ENCODE data around the gene PLK2.

The PLK2 gene

DNA sequence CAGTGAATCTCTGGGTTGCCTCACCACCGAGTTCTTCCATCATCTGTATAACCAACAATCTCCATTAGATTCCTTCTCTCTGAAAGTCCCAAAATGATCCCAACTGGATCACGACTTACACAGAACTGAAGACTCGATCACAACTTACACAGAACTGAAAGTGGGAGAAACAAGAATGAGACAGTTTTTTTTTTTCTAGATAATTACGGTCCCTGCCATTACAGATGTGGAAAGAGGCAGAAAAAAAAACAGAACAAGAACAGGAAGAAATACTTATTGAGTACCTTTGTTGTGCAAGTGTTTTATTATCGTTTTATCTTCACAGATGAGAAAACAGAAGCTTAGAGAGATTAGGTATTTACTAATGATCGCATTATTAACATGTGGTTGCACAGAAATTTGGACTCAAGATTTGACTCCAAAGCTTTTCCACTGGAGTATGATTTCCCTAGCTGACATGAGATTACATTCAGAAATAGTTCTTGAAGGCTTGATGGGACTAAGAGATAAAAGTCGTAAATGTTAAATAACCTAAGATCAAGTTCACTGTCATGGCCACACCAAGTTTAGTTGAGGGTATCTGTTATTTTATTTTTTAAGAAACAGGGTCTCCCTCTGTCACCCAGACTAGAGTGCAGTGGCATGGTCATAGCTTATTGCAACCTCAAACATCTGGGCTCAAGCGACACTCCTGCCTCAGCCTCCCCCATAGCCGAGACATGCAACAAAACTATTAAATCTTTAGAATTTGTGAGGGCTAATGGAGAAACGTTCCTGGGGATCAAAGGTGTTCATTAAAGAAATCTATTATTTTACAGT lies 8.9 kb downstream of the PLK2 start:
- DNase-seq = no peak

DNA sequence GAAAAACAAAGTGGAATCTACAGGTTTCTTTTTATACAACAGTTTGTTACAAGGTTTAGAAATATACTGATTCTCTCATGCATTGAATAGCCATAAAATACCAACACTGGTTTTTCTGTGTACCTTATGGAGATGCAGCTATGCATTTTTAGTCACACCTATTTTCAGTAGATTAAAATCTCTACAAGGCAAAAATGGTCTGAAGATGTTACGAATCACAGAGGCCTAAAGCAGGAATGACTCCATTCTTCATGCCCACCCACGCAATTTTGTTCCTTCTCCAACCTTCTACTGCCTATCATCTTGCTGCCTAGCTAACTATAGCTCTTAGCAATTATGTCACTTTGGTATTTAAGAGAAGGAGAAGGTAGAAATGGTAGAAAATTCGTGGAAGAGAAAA lies 9.9 kb downstream of the PLK2 start:
- no peak for DNase-seq

DNA sequence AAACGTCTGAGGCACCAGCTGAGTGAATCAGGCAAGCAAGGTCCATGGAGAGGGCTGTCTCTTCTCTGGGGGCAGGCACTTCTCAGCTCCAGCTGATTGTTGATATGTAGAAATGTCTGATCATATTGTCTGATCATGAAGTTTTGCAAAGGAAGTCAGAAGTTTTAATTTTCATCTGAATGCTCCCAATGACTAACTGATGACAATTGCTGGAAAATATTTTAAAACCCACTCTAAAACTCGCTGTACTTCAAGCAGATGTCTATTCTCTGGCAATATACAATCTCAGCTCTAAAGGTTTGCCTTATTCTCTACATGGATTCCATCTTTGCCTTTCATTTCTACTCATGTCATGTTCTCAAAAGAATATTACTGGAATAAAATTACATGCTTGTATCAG lies 12.7 kb downstream of the PLK2 start:
- DNase-seq = no peak

DNA sequence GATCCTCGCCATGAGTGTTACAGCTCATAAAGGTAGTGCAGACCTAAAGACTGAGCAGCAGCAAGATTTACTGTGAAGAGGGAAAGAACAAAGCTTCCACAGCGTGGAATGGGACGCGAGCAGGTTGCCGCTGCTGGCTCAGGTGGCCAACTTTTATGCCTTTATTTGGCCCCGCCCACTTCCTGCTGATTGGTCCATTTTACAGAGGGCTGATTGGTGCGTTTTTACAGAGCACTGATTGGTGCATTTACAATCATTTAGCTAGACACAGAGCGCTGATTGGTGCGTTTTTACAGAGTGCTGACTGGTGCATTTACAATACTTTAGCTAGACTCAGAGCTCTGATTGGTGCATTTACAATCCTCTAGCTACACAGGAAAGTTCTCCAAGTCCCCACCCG lies 13.9 kb downstream of the PLK2 start:
- no peak for DNase-seq

DNA sequence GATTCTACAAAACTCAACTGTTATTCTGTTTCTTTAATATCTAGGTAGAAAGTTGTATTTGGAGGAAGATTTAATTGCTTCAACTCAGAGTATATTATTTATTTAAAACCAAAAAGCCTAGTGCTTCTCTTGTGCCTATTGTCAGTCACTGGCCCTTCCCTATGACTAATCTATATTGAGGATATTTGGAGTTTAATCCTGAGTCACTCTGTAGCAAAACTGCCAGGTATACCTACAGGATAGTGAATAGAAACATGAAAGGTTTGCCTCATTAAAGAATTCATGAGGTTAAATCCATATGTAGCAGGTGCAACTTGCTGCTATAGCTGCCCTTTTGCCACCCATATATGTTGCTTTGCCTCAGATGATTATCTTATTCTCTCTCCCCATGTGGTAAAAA lies 15.1 kb downstream of the PLK2 start:
- no peak for DNase-seq

DNA sequence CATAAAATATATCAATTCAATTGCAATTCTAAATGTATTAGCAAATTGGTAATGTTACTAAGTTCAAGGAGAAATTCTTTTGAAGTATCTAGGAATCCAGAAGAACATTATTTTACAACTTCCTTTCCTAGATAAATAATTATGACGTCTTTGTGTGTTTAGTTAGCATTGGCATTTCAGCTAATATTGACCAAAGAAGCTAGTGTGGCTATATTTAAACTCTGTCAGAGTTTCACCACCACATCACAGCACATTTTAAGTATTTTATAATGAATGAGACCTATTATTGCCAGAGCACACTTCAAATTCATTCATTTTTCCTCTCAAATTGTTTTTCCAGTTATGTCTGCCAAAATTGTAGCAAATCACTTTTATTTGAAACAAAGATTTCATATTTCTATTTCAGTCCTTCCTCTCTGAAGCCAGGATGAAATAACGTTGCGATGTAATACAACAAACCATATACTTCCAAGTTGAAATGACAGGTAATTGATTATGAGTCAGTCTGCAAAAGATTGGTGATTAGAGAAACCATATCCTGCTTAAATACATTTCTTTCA lies 18.9 kb downstream of the PLK2 start:
- DNase-seq = no peak

DNA sequence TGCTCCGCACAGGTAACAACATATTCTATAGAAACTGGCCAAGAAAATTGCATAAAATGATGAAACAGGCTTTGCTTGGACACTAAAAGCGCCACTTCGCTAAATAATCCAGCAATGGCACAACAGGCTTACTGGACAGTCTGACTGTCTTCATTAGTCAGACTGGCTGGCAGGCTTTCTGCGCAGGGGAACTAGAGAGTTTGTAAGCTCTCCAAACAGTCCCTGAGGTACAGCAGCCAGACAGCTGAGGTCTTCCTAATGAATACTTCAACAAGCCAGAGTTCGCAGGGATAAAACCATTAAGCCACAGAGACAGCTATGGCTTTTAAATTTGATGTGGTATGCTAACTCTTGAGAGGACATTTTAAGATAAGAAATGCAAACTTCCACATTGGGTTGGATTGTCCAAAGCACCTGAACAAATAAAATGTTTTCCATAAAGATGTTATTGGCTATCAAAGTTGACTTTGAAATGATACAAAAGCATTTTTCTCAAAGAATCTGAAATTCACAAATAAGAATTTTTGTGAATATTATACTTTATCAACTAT lies 20.7 kb downstream of the PLK2 start:
- DNase-seq = no peak

DNA sequence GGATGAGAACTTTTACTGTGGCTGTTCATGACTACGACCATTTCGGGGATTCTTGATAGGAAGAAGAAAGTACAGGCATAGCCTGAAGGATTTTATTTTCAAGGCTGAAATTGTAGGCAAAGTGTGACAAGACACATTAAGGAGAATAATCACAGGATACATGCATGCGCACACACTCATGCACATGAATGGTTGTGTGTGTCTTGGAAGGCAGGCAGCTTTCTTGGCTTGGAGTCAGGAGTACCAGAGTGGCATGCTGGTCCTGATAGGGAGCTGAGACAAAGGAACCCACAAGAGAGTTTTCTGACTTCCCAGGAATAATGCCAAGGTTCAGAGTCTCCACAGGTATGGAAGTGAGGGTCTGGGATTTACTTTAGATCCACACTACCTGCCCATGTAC lies 22.2 kb downstream of the PLK2 start:
- DNase-seq = no peak

DNA sequence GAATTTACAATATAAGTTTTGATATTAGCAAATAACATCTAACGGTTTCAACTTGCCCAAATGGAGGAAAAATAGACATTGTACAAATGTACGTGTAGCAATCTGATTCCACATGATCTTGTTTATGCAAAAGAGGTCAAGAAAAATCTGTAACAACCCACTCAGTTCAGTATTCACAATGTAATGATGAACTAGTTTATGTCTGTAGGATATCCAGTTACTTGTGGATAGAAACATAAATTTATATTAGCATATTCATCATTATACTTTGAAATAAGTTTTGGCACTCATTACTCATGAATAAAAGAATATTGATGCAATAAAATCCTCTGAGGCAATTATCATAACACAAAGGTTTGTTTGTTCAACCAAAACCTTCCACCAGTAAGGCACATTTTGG lies 28.1 kb downstream of the PLK2 start:
- no peak for DNase-seq

DNA sequence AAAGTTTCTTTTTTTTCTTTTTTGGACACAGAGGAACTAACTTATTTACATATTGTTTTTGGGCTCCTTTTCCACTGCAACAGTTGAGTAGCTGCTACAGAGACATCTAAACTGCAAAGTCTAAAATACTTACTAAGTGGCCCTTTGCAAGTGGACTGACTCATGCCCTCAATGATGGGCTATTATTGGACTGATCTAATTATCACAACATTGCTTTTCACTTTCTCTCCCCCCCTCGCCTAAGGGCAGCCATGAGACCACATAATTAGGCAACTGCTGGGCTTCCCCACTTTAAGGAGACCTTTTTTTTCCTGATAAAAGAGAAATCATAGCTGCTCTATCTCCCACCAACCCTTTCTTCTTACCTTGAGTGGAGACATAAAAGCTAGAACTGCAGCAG lies 47.0 kb downstream of the PLK2 start:
- DNase-seq = no peak

DNA sequence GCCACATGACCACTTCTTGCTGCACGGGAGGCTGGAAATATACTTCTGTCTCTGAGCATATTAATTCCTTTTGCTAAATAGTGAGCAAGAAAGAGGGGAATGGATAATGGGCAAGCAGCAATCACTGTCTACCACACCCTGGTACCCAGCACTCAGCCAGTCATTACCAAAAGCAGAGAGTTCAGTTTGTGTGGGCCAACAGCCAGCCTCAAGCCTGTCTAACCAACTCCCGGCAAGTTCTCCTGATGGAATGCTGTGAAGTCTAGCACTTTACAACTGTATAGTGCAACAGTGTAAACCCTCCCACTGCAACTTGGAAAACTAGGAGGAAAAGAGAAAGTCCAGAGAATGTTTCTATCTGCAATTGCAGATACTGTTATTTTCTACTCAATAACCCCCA lies 47.8 kb downstream of the PLK2 start:
- no peak for DNase-seq

DNA sequence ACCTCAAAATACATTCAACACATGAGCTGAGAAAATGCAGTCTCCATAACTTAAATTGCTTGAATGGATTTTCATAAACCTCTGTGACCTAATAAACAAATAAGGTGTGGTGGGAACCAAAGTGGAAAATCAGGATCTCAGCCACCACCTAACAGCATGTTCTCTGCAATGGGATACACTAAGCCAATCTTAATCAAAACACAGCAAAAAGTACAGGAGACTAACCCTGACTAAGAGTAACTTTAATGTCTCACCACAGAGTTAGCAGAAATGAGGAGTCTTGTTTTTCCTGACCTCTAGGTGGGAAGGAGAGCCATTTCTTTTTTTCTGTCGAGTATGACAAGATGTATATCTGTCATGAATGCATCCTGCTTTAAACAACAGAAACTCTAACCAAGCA lies 48.5 kb downstream of the PLK2 start:
- DNase-seq = no peak

DNA sequence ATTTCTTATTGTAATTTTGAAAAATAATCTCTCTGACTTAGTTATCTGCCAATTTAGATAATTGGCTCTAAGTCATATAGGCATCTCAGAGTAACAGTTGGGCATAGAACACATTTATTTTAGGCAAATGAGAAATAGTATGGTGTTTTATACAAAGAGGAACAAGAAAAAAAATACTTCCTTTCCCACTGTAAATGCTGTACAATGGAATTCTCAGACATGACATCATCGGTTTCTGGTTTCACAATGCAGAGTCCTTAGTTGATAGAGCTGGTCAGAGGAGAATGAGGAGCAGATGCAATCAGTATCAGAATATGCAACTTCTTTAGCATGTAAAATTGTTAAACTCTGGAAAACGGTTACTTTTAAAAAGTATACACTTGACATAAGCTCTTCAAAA lies 49.4 kb downstream of the PLK2 start:
- no peak for DNase-seq

DNA sequence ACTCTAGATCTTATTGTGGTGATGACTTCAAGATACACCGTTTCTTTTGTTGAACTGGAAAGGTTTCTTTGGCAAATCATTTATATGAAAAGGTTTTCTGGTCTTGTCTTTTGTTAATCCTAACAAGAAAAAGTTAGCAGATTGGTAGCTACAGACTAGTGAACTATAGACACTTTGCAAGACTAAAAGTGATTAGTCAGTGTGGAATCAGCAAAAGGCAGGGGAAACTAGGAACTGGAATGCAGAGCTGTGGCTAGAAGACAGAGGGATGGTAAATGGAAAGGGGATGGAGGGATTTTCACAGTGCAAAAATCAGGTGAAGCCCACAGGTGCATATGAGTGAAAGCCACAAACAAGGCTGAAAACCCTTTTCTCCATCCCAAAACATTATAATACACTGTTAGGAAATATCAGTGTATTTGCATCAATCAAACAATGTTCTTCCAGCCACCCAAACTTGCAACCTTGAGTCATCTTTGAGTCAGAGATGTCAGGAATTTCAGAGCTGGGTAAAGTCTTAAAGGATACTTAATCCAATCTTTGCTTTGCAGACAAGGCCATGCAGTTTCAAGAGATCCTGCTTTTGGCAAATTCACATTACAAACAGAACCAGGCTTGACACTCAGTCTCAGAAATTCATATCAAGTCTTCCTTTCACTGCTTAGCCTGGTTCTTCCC lies 52.7 kb downstream of the PLK2 start:
- no peak for DNase-seq

DNA sequence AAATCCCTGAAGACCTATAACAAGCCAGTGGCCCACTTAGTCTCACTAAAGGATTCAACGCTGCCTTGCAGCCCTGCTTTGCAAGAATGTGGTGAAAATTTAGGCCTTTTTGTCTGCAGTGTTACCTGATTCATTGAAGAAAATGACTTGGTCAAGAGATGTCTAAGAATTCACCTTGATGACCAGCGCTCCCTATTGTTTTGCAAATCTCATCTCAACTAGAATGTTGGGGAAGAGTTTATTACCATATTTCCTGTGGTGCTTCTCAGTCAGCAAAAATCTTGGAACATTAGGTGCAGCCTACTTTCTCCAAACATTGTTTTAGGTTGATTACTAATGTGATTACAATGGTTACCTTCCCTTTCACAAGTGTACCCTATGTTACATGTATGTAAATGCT lies 53.5 kb downstream of the PLK2 start:
- no peak for DNase-seq

DNA sequence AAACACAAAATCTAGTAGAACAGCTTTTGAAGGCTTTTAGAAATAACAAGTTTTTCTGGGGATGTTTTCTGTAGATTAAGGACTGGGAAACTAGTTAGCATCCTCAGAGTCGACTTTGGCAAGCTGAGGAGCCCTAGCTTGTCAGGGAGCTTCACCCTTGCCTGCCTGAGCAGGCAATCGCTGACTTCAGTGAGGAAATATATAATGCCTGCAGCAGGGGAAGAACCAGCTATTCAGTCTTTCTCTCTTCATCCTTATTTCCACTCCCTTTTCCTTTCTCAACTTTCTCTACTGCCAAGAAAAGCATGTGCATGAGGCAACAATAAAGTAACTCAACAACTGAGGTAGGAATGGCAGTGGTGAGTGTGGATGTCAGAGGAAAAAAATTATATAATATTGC lies 54.7 kb downstream of the PLK2 start:
- no peak for DNase-seq

DNA sequence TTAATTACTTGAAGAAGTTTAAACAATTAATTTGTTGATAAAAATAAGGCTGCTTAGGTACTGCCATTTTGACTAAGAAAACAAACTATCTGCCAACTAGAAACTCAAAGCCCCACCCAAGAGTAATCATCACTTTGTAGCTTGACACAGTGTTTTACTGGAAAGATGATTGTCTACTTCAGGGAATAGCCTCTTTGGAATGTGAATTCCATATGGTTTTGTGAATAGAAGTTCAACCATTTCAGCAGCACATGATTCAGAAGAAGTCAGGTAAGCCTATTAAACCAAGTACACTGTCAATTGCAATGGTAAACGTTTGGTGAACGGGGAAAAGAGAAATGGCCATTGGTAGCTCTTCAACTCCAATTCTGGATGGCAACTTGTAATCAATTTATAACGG lies 55.2 kb downstream of the PLK2 start:
- DNase-seq = no peak

Measured in hypothalamus (tissue), 51 donors.